Memory B cell (primary cell): Measurements from ENCODE around the gene OR6C70.
"Not testable (repeated sequence)": the region's sequence is repeated elsewhere in the genome, so short reads cannot be mapped to it uniquely, and the experiment has no call there.

Experiments
- ATAC-seq: fragments of 150-1000 bp; cut with Tn5 transposase; 2 replicates; pipeline ENCODE4 v1.10.0; 2021; ENCODE audit warnings: low read depth, mild to moderate bottlenecking, moderate library complexity
- DNase-seq, 2 donors: peaks; one replicate each; pipeline ENCODE4 v3.0.0; 2022; ENCODE audit warnings: low spot score in 2 of 2
- H3K27ac Mint-ChIP-seq: one replicate; pipeline ENCODE4 v1.8.0; 2022; ENCODE audit warnings: mild to moderate bottlenecking, moderate library complexity, mixed read lengths
- H3K27me3 Mint-ChIP-seq: one replicate; pipeline ENCODE4 v1.8.0; 2022; ENCODE audit warnings: mixed read lengths
- H3K36me3 Mint-ChIP-seq: one replicate; pipeline ENCODE4 v1.8.0; 2022; ENCODE audit warnings: mild to moderate bottlenecking, mixed read lengths
- H3K4me1 Mint-ChIP-seq: one replicate; pipeline ENCODE4 v1.8.0; 2022; ENCODE audit warnings: mixed read lengths
- H3K4me3 Mint-ChIP-seq: one replicate; pipeline ENCODE4 v1.8.0; 2022; ENCODE audit warnings: mild to moderate bottlenecking, moderate library complexity, mixed read lengths
- H3K9me3 Mint-ChIP-seq: one replicate; pipeline ENCODE4 v1.8.0; 2022; ENCODE audit warnings: mixed read lengths

The OR6C70 gene

DNA sequence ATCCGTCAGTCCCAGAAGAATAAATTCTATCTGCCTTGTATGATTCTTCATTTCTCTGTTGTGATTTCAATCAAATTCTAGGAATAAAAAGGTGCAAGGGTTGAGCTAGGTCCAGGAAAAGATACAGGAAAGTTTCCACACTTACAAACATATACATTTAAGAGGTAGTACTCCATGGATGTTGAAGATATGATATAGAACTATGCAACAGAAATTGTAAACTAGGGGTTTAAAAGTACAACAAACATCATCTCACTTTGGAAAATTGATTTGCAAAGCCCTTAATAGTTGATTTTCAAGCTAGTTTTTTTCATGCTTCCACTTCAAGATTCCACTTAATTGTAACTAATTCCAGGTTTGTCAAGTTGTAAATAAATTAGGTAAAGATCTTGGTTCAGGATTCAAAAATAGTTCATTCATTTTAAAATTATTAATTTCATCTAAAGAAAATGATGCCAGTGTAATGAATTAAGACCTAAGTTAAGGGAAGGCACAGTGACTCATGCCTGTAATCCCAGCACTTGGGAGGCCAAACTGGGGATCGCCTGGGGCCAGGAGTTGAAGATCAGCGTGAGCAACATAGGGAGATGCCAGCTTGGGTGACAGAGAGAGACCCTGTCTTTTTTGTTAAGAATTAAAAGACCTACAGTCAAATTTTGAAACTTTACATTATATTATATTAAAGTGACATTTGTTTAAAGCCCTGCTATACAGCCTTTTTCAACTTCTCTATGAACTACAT is at the start of gene OR6C70:
OR6C70 (minus strand) TSS at position 51 of the 742 bp plus-strand sequence; CDS start at position 51, 0 bp downstream.
- no peaks in the 10 kb centered on the region for H3K36me3 Mint-ChIP-seq
- no peaks in the 10 kb centered on the region for H3K27me3 Mint-ChIP-seq
- peaks cover 15% of the 10 kb centered on the region for H3K4me1 Mint-ChIP-seq
- no peaks in the 10 kb centered on the region for H3K9me3 Mint-ChIP-seq
- no peak within 1 kb of the TSS for H3K27ac Mint-ChIP-seq
- H3K4me3 Mint-ChIP-seq, result no peak within 1 kb of the TSS
- ATAC-seq (no peak), DNase-seq (no peak)

DNA sequence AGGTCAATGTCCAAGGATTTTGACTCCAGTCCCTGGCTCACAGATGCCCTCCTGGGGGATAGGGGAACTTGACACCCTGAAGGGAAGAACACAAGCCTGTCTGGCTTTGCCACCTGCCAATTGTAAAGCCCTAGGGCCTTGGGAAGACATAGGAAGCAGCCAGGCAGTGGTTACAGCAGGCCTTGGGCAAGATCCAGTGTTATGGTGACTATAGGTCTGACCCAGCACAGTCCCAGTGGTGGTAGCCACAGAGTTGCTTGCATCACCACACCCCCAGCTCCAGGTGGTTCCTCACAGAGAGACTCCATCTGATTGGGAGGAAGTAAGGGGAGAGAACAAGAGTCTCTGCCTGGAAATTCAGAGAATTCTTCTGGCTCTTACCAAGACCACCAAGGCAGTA is 46.5 kb upstream of the OR6C70 start:
- DNase-seq, result no peak
- no peak for ATAC-seq
- H3K27ac Mint-ChIP-seq, result no peak overlapping the region
- no peak overlapping the region for H3K4me3 Mint-ChIP-seq
- H3K27me3 Mint-ChIP-seq, result peaks cover 6% of the 10 kb centered on the region
- H3K36me3 Mint-ChIP-seq, result no peaks in the 10 kb centered on the region
- H3K9me3 Mint-ChIP-seq, result peaks cover 2% of the 10 kb centered on the region
- H3K4me1 Mint-ChIP-seq, result no peaks in the 10 kb centered on the region

DNA sequence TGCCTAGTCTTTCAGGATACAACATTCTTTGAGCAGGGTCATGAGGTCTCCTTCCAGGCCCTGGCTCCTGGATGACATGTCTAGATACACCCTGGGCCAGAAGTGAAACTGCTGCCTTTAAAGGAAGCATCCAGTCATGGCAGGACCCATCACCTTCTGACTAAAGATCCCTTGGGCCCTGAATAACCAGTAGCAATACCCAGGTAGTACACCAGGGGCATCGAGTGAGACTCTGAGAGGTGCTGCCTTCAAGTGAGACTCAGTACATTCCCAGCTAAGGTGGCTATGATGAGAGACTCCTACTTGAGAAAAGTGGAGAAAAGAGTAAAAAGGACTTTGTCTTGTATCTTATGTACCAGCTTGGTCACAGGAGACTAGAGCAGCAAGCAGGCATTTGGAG is 45.8 kb upstream of the OR6C70 start:
- H3K27me3 Mint-ChIP-seq, result peaks cover 6% of the 10 kb centered on the region
- H3K36me3 Mint-ChIP-seq, result no peaks in the 10 kb centered on the region
- ATAC-seq, result no peak
- no peak overlapping the region for H3K27ac Mint-ChIP-seq
- H3K9me3 Mint-ChIP-seq, result peaks cover 2% of the 10 kb centered on the region
- DNase-seq, result no peak
- H3K4me3 Mint-ChIP-seq, result no peak overlapping the region
- no peaks in the 10 kb centered on the region for H3K4me1 Mint-ChIP-seq

DNA sequence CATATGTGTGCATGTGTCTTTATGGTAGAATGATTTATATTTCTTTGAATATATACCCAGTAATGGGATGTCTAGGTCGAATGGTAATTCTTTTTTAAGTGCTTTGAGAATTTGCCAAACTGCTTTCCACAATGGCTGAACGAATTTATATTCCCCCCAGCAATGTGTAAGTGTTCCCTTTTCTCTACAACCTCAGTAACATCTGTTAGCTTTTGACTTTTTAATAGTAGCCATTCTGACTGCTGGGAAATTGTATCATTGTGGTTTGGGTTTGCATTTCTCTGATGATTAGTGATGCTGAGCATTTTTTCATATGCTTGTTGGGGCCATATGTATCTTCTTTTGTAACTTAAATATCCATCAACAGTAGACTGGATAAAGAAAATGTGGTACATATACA is 31.7 kb upstream of the OR6C70 start:
- peaks cover 9% of the 10 kb centered on the region for H3K4me1 Mint-ChIP-seq
- DNase-seq (no peak), ATAC-seq (no peak)
- no peaks in the 10 kb centered on the region for H3K36me3 Mint-ChIP-seq
- H3K27me3 Mint-ChIP-seq, result peaks cover 1% of the 10 kb centered on the region
- no peak overlapping the region for H3K4me3 Mint-ChIP-seq
- H3K9me3 Mint-ChIP-seq, result no peaks in the 10 kb centered on the region
- no peak overlapping the region for H3K27ac Mint-ChIP-seq

DNA sequence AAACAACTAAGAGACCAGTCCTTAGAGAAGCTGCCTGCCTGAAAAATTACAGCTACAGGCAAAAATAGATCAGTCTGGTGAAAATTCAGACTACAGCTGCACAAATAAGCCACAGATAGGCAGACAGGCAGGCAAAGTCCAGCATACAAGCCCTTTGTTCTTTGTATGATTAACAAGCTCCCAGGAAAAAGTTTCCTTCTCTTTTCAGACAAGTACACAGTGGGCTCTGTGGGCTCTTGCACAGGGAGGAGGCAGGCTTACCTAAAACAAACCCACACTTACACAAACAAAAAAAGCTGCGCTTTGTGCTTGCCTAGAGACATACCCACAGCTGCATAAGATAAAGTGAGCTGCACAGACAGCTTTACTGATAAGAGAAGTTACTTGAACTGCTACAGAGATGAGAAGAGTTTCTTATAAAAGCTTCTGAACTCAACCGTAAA is 29.9 kb upstream of the OR6C70 start:
- peaks cover 9% of the 10 kb centered on the region for H3K4me1 Mint-ChIP-seq
- no peak overlapping the region for H3K27ac Mint-ChIP-seq
- no peaks in the 10 kb centered on the region for H3K36me3 Mint-ChIP-seq
- no peak overlapping the region for H3K4me3 Mint-ChIP-seq
- peaks cover 1% of the 10 kb centered on the region for H3K27me3 Mint-ChIP-seq
- no peaks in the 10 kb centered on the region for H3K9me3 Mint-ChIP-seq
- DNase-seq, result no peak
- ATAC-seq, result no peak

DNA sequence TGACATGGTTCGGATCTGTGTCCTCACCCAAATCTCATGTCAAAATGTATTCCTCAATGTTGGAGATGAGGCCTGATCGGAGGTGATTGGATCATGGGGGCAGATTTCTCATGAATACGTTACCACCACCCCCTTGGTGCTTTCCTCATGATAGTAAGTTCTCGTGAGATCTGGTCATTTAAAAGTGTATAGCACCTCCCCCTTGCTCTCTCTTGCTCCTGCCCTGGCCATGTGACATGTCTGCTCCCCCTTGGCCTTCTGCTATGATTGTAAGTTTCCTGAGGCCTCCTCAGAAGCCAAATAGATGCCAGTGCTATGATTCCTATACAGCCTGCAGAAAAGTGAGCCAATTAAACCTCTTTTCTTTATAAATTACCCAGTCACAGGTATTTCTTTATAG is 29.3 kb upstream of the OR6C70 start:
- Mint-ChIP-seq H3K36me3 (no peaks in the 10 kb centered on the region), H3K4me3 (no peak overlapping the region), H3K27me3 (peaks cover 1% of the 10 kb centered on the region), H3K9me3 (no peaks in the 10 kb centered on the region), H3K27ac (no peak overlapping the region), H3K4me1 (peaks cover 9% of the 10 kb centered on the region)
- ATAC-seq (no peak), DNase-seq (no peak)

DNA sequence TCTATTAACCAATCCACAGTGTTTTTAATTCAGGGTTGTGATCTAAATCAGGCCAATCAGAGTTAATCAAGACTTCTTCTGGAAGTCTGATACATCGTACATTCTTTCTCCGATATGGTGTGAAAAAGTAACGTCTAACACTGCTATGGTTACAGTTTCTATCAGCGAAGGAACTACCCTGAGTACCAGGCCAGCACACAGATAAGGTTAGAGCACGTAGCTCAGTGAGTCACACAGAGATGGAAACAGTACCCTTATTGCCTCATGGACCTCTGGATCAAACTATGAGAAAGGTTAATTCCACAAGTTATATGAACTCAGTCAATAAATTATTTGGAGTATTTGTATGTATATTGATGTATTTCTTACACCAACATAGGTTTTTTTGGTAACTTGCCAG is 25.6 kb upstream of the OR6C70 start:
- H3K27ac Mint-ChIP-seq, result no peak overlapping the region
- no peaks in the 10 kb centered on the region for H3K36me3 Mint-ChIP-seq
- H3K4me1 Mint-ChIP-seq, result peaks cover 9% of the 10 kb centered on the region
- DNase-seq, result no peak
- ATAC-seq, result no peak
- H3K4me3 Mint-ChIP-seq, result no peak overlapping the region
- H3K27me3 Mint-ChIP-seq, result peaks cover 3% of the 10 kb centered on the region
- H3K9me3 Mint-ChIP-seq, result no peaks in the 10 kb centered on the region

DNA sequence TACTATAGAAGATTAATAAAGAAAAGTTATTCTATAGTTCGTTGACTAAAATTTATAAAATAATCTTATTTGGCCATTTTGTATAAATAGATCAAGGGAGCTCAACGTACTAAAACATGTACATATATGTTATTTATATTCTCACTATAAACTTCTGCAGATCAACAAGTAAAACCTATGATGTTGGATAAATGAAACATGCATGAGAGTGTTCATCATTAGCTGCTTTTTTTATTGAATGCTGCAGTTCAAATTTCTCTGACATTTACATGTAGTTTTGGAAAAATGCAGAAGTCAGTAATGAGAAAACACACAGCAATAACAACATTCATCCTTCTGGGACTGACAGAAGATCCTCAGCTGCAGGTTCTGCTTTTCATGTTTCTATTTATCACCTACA is 22.1 kb upstream of the OR6C70 start, which contains the start of gene OR6C68:
OR6C68 (plus strand) TSS at position 301 of the 400 bp plus-strand sequence; CDS start at position 301, 0 bp downstream.
- Mint-ChIP-seq H3K4me3 (no peak within 1 kb of the TSS), H3K36me3 (no peaks in the 10 kb centered on the region), H3K4me1 (peaks cover under 1% of the 10 kb centered on the region), H3K27ac (no peak within 1 kb of the TSS), H3K9me3 (no peaks in the 10 kb centered on the region), H3K27me3 (peaks cover 2% of the 10 kb centered on the region)
- ATAC-seq (no peak), DNase-seq (no peak)

DNA sequence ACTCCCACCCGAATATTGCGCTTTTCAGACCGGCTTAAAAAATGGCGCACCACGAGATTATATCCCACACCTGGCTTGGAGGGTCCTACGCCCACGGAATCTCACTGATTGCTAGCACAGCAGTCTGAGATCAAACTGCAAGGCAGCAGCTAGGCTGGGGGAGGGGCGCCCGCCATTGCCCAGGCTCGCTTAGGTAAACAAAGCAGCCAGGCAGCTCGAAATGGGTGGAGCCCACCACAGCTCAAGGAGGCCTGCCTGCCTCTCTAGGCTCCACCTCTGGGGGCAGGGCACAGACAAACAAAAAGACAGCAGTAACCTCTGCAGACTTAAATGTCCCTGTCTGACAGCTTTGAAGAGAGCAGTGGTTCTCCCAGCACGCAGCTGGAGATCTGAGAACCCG is 14.3 kb upstream of the OR6C70 start:
- DNase-seq, H3K27me3 Mint-ChIP-seq, H3K4me1 Mint-ChIP-seq, H3K9me3 Mint-ChIP-seq, ATAC-seq, H3K27ac Mint-ChIP-seq, H3K36me3 Mint-ChIP-seq, H3K4me3 Mint-ChIP-seq: not testable (repeated sequence)

DNA sequence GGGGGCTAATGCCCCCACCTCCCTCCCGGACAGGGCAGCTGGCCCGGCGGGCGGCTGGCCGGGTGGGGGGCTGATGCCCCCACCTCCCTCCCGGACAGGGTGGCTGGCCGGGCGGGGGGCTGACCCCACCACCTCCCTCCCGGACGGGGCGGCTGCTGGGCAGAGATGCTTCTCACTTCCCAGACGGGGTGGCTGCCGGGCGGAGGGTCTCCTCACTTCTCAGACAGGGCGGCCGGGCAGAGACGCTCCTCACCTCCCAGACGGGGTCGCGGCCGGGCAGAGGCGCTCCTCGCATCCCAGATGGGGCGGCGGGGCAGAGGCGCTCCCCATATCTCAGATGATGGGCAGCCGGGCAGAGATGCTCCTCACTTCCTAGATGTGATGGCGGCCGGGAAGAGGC is 9.2 kb upstream of the OR6C70 start:
- H3K9me3 Mint-ChIP-seq, result not testable (repeated sequence)

DNA sequence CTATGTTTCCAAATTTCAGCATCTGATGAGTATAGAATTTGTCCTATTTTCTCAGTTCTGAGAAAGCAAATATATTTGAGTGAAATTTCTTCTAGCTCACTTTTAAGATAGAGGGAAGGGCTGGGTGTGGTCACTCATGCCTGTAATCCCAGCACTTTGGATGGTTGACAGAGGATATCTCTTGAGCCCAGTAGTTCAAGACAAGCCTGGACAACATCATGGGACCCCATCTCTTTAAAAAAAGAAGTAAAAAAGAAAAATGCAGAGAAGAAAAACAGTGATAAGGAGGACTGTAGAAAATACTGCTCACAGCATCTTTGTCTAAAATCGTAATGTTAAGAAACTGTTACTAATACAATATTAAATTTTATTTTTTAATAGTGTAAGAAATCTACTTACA is 2.3 kb upstream of the OR6C70 start:
- Mint-ChIP-seq H3K27ac (no peak overlapping the region), H3K4me3 (no peak overlapping the region), H3K4me1 (peaks cover 7% of the 10 kb centered on the region), H3K9me3 (no peaks in the 10 kb centered on the region), H3K36me3 (no peaks in the 10 kb centered on the region), H3K27me3 (no peaks in the 10 kb centered on the region)
- DNase-seq, result no peak
- no peak for ATAC-seq

More for the DNA sequence above, 9.2 kb upstream of the OR6C70 start:
- ATAC-seq, H3K4me1 Mint-ChIP-seq, H3K27ac Mint-ChIP-seq, H3K4me3 Mint-ChIP-seq, H3K36me3 Mint-ChIP-seq, DNase-seq, H3K27me3 Mint-ChIP-seq: not testable (repeated sequence)

DNA sequence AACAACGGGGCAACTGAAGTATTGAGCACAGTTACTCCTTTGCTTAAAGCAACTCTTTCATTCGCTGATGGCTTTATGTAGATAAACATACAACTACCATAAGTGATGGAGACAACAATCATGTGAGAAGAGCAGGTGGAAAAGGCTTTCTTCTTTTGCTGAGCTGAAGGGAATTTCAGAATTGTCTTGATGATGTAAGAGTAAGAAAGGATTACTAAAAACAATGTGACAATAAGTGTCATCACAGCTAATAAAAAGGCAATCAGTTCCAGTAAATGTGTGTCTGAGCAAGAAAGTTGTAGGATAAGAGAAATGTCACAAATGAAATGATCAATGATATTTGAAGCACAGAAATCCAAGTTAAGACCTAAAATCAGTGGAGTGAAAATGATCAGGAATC is 647 bp downstream of the OR6C70 start:
- H3K36me3 Mint-ChIP-seq, result peaks cover 3% of the 10 kb centered on the region
- H3K4me3 Mint-ChIP-seq, result no peak overlapping the region
- no peaks in the 10 kb centered on the region for H3K9me3 Mint-ChIP-seq
- H3K4me1 Mint-ChIP-seq, result peaks cover 15% of the 10 kb centered on the region
- DNase-seq (no peak), ATAC-seq (no peak)
- no peaks in the 10 kb centered on the region for H3K27me3 Mint-ChIP-seq
- H3K27ac Mint-ChIP-seq, result no peak overlapping the region

DNA sequence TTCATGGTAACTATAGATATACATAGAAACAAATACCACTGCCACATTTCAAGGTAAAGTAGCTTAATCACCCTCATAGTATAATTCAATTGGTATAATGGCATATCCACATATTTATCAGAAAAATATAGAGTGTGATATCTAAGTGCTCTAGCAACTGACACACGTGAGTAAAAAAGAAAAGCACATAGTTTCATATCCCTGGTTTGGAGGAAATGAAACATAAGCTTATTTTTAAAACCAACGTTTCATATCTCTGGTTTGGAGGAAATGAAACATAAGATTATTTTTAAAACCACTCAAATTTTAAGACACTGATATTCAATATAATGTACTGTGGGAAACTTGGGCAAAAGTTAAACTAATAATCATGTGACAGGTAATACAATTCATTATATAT is 2.1 kb downstream of the OR6C70 start:
- DNase-seq (no peak), ATAC-seq (peak; percentile 83)
- H3K36me3 Mint-ChIP-seq, result peaks cover 3% of the 10 kb centered on the region
- peaks cover 4% of the 10 kb centered on the region for H3K9me3 Mint-ChIP-seq
- no peaks in the 10 kb centered on the region for H3K27me3 Mint-ChIP-seq
- no peak overlapping the region for H3K27ac Mint-ChIP-seq
- H3K4me1 Mint-ChIP-seq, result peaks cover 15% of the 10 kb centered on the region
- H3K4me3 Mint-ChIP-seq, result peak overlapping the region; percentile 5

DNA sequence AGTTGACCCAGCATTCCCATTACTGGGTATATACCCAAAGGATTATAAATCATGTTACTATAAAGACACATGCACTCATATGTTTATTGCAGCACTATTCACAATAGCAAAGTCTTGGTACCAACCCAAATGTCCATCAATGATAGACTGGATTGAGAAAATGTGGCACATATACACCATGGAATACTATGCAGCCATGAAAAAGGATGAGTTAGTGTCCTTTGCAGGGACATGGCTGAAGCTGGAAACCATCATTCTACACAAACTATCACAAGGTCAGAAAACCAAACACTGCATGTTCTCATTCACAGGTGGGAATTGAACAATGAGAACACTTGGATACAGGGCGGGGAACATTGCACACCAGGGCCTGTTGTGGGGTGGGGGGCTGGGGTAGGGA is 5.0 kb downstream of the OR6C70 start:
- H3K4me3 Mint-ChIP-seq, H3K27me3 Mint-ChIP-seq, H3K9me3 Mint-ChIP-seq, ATAC-seq, H3K36me3 Mint-ChIP-seq, DNase-seq, H3K27ac Mint-ChIP-seq: not testable (repeated sequence)
- H3K4me1 Mint-ChIP-seq, result peaks cover 15% of the 10 kb centered on the region

DNA sequence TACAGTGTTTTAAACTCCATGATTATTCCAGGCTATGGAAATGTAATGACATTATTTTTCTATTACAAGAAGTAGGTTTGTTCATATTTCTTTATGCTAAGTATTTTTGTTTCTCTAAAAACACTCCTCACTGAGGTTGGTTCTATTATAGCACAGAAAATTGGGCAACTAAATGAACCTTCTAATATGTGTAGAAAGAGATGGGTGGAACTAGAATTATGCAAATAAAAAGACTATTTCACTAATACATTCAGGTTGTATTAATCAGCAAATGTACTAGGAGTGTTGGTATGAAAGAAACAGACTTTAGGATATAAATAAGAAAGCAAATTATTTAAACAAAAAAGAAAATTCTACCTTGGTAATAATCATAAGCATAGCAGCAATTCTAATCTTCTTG is 21.1 kb downstream of the OR6C70 start:
- no peaks in the 10 kb centered on the region for H3K36me3 Mint-ChIP-seq
- H3K27ac Mint-ChIP-seq, result no peak overlapping the region
- peaks cover 1% of the 10 kb centered on the region for H3K27me3 Mint-ChIP-seq
- DNase-seq (no peak), ATAC-seq (no peak)
- H3K4me3 Mint-ChIP-seq, result no peak overlapping the region
- no peaks in the 10 kb centered on the region for H3K9me3 Mint-ChIP-seq
- peaks cover 6% of the 10 kb centered on the region for H3K4me1 Mint-ChIP-seq
